Rectal smooth muscle tissue (tissue), 1 donor: ENCODE results near the gene RBM20.
A peak's percentile ranks its signal among the peaks of the same experiment; 100 is the strongest.
"Not testable (repeated sequence)": the region's sequence is repeated elsewhere in the genome, so short reads cannot be mapped to it uniquely, and the experiment has no call there.

Experiments
- H3K27ac ChIP-seq: one replicate; pipeline ENCODE4 v1.7.0; 2013; ENCODE audit warnings: low read depth, low read length, inconsistent platforms
- H3K27me3 ChIP-seq: one replicate; pipeline ENCODE4 v1.7.0; 2013; ENCODE audit warnings: low read length; ENCODE audit not compliant: control insufficient read depth, insufficient read depth
- H3K36me3 ChIP-seq: one replicate; pipeline ENCODE4 v1.7.0; 2013; ENCODE audit warnings: low read length; ENCODE audit not compliant: control insufficient read depth, insufficient read depth
- H3K4me1 ChIP-seq: one replicate; pipeline ENCODE4 v1.7.0; 2013; ENCODE audit warnings: low read length; ENCODE audit not compliant: control insufficient read depth, insufficient read depth
- H3K4me3 ChIP-seq: one replicate; pipeline ENCODE4 v1.7.0; 2013; ENCODE audit warnings: low read length
- H3K9ac ChIP-seq: one replicate; pipeline ENCODE4 v1.7.0; 2013; ENCODE audit warnings: low read length

The RBM20 gene

DNA sequence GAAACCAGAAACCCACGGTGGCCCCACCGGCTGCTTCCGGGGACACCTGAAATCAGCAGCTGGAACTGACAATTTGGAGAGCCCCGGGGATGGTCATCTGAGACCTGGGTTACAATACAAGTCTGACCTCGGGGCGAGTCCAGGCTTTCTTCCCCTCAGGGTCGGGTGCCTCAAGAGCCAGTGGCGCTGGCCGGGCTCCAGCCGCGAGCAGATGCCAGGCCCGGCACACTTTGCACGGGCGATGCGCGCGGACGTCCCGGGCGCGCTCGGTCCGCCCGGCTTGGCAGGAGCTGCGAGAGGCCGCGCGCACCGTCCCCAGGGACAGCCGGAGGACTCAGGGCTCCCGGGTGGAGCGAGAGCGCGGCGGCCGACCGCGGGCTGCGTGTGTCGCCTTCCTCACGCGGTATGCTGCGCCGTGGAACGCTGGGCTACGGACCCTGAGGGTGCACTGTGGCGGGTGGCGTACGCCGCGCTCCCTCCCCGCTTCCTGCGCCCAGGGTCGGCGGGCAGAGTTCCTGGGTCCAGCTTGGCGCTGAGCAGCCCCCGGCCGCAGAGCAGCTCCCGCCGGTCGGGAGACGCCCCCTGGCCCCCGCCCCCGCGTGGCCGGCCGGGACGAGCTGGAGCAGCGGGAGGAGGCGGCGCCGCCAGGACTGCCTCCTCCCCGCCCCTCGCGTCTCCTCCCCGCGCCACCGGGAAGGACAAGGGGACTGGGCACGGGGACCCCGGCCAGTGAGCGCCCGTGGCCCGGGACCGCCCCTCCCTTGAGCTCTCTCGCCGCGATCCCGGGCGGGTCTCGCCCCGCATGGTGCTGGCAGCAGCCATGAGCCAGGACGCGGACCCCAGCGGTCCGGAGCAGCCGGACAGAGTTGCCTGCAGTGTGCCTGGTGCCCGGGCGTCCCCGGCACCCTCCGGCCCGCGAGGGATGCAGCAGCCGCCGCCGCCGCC lies at the start of gene RBM20:
Gene RBM20 (plus strand): TSS at position 684 of the 945 bp plus-strand sequence. CDS start 119 bp downstream, at position 803.
- Histone ChIP-seq H3K27ac (peak within 1 kb of the TSS; percentile 78), H3K27me3 (peaks cover 10% of the 10 kb centered on the region), H3K4me1 (peaks cover 2% of the 10 kb centered on the region), H3K36me3 (no peaks in the 10 kb centered on the region), H3K4me3 (peak within 1 kb of the TSS; percentile 65), H3K9ac (no peak within 1 kb of the TSS)

DNA sequence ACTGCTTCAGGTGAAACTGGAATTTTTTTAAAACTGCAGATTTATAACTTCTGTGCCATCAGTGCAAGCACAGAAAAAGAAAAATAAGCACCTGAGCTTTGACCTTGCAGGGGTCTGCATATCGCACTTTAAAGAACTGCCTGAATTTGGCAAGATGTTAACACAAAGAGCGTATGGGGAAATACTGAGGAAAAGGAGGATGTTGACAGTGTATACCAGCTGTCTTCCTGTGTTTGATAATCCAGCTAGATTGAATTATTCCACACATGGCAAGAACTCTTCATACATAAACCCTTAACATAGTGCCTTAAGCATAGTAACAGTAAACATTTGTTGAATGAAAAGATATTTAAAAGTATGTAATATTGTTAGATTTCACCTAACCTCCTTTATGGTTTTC lies 46.7 kb upstream of the RBM20 start:
- peaks cover 16% of the 10 kb centered on the region for H3K36me3 ChIP-seq
- no peak overlapping the region for H3K4me3 ChIP-seq
- no peak overlapping the region for H3K9ac ChIP-seq
- no peaks in the 10 kb centered on the region for H3K27me3 ChIP-seq
- no peaks in the 10 kb centered on the region for H3K4me1 ChIP-seq
- H3K27ac ChIP-seq: no peak overlapping the region

DNA sequence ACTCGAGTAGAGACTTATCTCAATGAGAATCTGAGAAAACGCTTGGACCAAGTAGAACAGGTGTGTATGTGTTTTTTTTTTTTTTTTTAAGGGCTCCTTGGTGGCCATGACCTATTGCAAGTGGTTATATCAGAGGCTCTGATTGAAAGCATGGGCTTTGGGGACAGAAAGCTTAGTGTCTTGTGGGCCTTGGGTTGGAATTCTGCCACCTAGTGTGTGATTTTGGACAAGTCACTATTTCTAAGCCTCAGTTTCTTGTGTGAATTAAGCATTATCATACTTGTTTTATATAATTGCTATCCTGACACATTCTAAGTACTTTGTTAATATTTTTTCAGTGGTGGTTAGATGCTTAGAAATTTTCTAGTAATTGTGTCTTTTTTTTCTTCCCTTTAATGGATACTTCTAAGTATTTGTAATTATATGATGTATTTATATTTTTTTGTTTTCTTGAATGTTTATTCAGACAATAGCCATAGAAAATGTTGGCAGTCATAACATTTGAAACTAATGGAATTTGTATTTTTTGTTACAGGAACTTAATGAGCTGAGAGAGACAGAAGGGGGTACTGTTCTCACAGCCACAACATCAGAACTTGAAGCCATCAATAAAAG lies 43.5 kb upstream of the RBM20 start:
- H3K36me3 ChIP-seq: peaks cover 15% of the 10 kb centered on the region
- no peak overlapping the region for H3K9ac ChIP-seq
- H3K27ac ChIP-seq: no peak overlapping the region
- no peaks in the 10 kb centered on the region for H3K4me1 ChIP-seq
- H3K27me3 ChIP-seq: no peaks in the 10 kb centered on the region
- no peak overlapping the region for H3K4me3 ChIP-seq

DNA sequence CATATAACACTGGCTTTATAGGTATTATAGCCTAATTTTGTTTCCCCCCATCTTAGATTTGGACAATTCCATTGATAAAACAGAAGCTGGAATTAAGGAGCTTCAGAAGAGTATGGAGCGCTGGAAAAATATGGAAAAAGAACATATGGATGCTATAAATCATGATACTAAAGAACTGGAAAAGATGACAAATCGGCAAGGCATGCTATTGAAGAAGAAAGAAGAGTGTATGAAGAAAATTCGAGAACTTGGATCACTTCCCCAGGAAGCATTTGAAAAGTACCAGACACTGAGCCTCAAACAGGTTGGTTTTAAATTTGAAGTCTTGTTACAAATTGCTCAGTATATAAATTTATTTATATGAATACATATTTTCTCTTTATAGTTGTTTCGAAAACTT lies 42.6 kb upstream of the RBM20 start:
- Histone ChIP-seq H3K4me1 (no peaks in the 10 kb centered on the region), H3K27me3 (no peaks in the 10 kb centered on the region), H3K9ac (no peak overlapping the region), H3K27ac (no peak overlapping the region), H3K4me3 (no peak overlapping the region), H3K36me3 (peaks cover 15% of the 10 kb centered on the region)

DNA sequence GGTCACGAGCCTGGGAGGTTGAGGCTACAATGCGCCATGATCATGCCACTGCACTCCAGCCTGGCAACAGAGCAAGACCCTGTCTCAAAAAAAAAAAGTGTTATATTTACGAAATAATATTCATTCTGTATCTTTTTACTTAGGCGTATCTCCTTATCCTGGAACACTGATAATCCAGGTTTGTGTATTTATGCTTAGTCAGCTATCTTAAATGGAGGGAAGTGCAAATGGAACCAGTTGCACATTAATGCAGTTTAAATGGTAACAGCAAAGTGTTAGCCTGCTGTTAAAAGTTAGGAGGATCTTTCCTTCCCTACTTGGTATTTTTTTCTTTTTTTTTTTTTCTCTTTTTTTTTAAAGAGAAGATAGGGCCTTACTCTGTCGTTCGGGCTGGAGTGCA lies 36.0 kb upstream of the RBM20 start:
- Histone ChIP-seq H3K4me1 (no peaks in the 10 kb centered on the region), H3K36me3 (peaks cover 5% of the 10 kb centered on the region), H3K4me3 (no peak overlapping the region), H3K27ac (no peak overlapping the region), H3K9ac (no peak overlapping the region), H3K27me3 (no peaks in the 10 kb centered on the region)

DNA sequence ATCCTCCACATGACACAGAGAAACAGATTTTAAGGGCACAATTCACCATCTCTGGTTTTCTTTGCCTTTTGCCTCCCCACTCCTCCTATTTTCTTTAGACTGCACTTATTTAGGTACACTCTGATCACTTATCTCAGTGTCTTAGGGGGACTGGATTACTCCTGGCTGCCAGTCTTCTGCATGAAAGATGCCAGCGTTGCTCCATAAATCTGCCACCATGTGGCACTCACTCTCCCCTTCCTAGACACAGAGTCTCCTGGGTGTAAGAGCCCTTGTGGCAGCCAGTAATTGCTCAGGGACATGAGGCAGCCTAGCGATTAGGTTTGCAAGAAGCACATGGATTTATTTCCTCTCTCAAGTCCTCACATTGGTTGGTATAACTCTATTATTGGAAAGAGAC lies 34.5 kb upstream of the RBM20 start:
- Histone ChIP-seq H3K36me3 (peaks cover 3% of the 10 kb centered on the region), H3K4me1 (no peaks in the 10 kb centered on the region), H3K4me3 (no peak overlapping the region), H3K9ac (no peak overlapping the region), H3K27me3 (no peaks in the 10 kb centered on the region), H3K27ac (no peak overlapping the region)

DNA sequence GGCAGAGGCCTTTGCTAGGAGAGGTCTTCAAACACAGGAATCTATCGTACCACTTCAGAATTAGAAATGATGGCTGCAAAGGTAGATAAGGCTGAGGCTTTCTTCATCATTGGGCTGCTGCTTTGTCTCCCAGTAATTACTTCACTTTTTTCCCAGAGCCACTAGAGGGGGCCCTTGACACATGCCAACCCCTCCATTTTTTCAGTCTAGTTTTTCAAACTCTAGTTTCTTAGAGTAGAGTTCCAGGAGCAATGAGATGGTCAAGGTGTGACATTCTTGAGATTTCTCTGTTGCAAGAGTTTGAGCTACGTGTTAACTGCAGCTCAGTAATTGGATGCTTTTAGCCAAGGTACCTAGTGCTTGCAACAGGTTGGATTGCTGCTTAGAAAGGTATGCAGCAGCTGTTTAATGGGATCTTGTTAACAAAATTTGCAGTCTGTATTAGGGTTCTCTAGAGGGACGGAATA lies 33.8 kb upstream of the RBM20 start:
- no peak overlapping the region for H3K27ac ChIP-seq

DNA sequence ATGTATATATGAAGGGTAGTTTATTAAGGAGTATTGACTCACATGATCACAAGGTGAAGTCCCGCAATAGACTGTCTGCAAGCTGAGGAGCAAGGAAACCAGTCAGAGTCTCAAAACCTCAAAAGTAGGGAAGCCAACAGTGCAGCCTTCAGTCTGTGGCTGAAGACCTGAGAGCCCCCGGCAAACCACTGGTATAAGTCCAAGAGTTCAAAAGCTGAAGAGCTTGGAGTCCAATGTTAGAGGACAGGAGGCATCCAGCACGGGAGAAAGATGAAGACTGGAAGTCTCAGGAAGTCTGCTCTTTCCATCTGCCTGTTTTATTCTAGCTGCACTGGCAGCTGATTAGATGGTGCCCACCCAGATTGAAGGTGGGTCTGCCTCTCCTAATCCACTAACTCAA lies 33.4 kb upstream of the RBM20 start:
- H3K4me3 ChIP-seq, H3K4me1 ChIP-seq, H3K36me3 ChIP-seq, H3K9ac ChIP-seq, H3K27ac ChIP-seq, H3K27me3 ChIP-seq: not testable (repeated sequence)

More for the DNA sequence above, 33.8 kb upstream of the RBM20 start:
- H3K36me3 ChIP-seq: no peaks in the 10 kb centered on the region
- no peaks in the 10 kb centered on the region for H3K27me3 ChIP-seq
- H3K9ac ChIP-seq: no peak overlapping the region
- H3K4me1 ChIP-seq: no peaks in the 10 kb centered on the region
- H3K4me3 ChIP-seq: no peak overlapping the region

DNA sequence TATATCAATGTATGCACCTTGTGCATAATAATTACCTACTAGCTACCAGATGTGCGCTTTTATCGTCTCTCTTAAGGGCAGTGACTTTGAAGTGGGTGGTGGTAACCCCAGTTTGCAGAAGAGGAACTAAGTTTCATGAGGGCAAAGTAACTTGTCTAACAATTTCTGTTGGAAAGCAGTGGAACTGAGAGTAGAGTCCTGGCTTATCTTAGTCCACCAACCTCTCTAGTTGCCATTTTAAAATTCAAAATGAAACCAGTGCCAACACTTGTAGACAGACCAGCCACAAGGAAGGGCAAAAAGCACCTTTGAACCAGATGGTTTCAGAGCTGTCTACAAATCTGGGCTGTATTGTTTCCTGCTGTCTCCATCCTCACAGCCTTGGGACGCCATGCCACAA lies 32.0 kb upstream of the RBM20 start:
- H3K4me3 ChIP-seq: no peak overlapping the region
- no peak overlapping the region for H3K27ac ChIP-seq
- H3K36me3 ChIP-seq: no peaks in the 10 kb centered on the region
- H3K9ac ChIP-seq: no peak overlapping the region
- H3K27me3 ChIP-seq: no peaks in the 10 kb centered on the region
- no peaks in the 10 kb centered on the region for H3K4me1 ChIP-seq

DNA sequence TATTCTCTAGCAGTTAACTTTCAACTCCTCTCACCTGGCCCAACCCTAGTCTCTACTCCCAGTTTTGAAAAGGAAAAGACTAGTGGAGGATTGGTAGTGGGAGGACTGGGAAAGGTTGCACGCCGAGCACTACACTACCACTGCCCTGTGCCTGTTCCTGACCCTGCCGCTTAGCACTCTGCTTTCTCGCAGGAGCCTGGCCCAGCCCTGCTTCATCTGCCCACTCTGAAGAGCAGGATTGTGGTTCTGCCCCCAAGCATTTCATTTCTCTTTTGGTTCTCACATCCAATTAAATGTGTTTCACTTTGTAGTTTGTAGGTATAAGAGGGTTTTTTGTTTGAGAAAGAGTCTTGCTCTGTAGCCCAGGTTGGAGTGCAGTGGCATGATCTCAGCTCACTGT lies 31.5 kb upstream of the RBM20 start:
- no peak overlapping the region for H3K4me3 ChIP-seq
- H3K27me3 ChIP-seq: no peaks in the 10 kb centered on the region
- H3K36me3 ChIP-seq: no peaks in the 10 kb centered on the region
- H3K4me1 ChIP-seq: no peaks in the 10 kb centered on the region
- no peak overlapping the region for H3K27ac ChIP-seq
- no peak overlapping the region for H3K9ac ChIP-seq

DNA sequence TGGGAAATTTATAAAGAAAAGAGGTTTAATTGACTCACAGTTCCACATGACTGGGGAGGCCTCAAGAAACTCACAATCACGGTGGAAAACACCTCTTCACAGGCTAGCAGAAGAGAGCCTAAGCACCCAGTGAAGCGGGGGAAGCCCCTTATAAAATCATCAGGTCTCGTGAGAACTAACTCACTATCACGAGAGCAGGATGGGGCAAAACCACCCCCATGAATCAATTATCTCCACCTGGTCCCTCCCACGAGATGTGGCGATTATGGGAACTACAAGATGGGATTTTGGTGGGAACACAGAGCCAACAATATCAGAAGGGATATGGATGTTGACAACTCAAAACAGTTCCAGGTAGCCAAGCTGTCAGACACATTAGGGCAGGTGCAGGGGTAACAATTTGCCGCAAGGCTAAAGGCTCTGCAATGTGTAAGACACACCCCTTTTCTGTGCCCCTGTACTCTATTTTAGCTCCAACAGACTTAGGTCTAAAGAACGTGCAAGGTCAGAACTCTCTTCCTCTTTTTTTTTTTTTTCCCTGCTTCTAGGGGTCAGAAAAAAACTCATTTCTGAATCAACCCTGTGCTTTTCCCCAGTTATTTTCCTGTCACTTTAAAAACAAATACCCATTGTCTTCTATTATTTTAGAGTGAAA lies 30.7 kb upstream of the RBM20 start:
- H3K27ac ChIP-seq: no peak overlapping the region

DNA sequence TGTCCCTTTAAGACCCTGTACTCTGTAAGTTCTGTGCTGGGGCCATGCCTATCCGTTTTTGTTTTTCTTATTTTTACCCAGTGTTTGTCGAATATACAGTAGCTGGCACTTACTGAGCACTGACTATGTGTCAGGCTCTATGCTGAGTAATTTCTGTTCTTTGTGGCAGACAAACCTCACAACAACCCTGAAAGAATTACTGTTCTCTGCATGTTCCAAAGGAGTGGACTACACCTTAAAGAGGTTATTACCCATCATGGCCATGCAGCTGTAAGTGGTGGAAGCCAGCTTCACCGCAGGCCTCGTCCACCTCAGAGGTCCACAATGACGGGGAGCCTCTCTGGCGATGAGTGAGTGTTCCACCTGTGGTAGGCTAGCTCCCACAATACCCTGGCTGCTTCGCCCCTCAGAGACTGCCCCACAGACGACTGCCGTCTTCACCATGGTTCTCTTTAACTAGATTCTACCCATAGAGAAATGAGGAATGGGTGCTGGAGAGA lies 30.1 kb upstream of the RBM20 start:
- Histone ChIP-seq H3K4me3 (no peak overlapping the region), H3K27ac (no peak overlapping the region), H3K9ac (no peak overlapping the region), H3K4me1 (no peaks in the 10 kb centered on the region), H3K27me3 (no peaks in the 10 kb centered on the region), H3K36me3 (no peaks in the 10 kb centered on the region)

More for the DNA sequence above, 30.7 kb upstream of the RBM20 start:
- Histone ChIP-seq H3K9ac (no peak overlapping the region), H3K36me3 (no peaks in the 10 kb centered on the region), H3K4me1 (no peaks in the 10 kb centered on the region), H3K27me3 (no peaks in the 10 kb centered on the region), H3K4me3 (no peak overlapping the region)
